ENCODE data around the gene PHC2. TPM values are rescaled to one million over a fixed set of nuclear protein-coding genes. Genes with fewer than 3 reads are reported as not detected.

The PHC2 gene
- total RNA-seq, 1 experiment from 2014 or later: 9.4 TPM

DNA sequence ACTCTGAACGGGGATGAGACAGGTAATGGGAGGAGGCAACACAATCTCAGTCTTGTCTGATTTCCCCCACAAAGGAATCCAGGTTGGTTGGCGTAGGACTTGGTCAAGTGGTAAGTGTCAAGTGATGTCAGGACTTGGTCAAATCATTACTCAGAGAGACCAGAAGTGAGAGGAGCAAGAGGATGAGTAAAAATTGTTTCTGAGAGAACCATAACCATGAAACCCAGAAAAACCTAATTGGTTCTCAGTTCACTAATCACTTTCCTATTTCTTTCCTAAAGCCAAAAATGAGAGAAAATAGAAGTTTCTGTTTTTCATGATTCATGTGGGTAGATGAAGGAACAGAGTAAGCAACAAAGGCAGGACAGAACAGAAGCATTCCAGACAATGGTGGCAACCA lies 5.0 kb downstream of the PHC2 start:
- no CpG with 5 or more reads among the region's 2 CpGs for WGBS (ENCODE audit: extremely low coverage, insufficient read length, low lambda C conversion rate)
- no peak overlapping the region for H2AK5ac ChIP-seq (ENCODE audit: insufficient read length, low read length)
- no peaks in the 10 kb centered on the region for H3K79me2 ChIP-seq (ENCODE audit: insufficient read depth, low read length)
- H2BK5ac ChIP-seq (ENCODE audit: insufficient read length, low read length): no peak overlapping the region
- no peak overlapping the region for H3K27ac ChIP-seq (ENCODE audit: insufficient read length, low read depth, low read length)
- peaks cover 7% of the 10 kb centered on the region; the same call in 1 of the 2 replicates for H3K27me3 ChIP-seq (ENCODE audit: insufficient read depth, low read length)
- no peak overlapping the region for H3T11ph ChIP-seq (ENCODE audit: low read length)
- H4K91ac ChIP-seq (ENCODE audit: insufficient read length, low read depth, low read length): no peak overlapping the region
- H4K8ac ChIP-seq (replicated peaks; ENCODE audit: insufficient read length, low read depth, low read length): no peak overlapping the region
- DNase-seq: no peak
- Mint-ChIP-seq H3K4me1 (peaks cover 12 to 15% of the 10 kb centered on the region in 2 experiments), H3K27me3 (ENCODE audit: low read depth) (no peaks in the 10 kb centered on the region), H3K4me3 (no peak overlapping the region), H3K27ac (no peak overlapping the region), H3K9me3 (no peaks in the 10 kb centered on the region), H3K36me3 (ENCODE audit: insufficient read depth in 1 of 3, low read depth in 3 of 3) (no peaks in the 10 kb centered on the region)
- H3K4ac ChIP-seq (ENCODE audit: low read depth, low read length): no peak overlapping the region
- H2BK20ac ChIP-seq (ENCODE audit: low read depth, low read length, poor library complexity, severe bottlenecking): no peak overlapping the region
- H4K5ac ChIP-seq (ENCODE audit: insufficient read length, low read depth, low read length): no peak overlapping the region
- no peak overlapping the region for H2BK120ac ChIP-seq (ENCODE audit: low read depth, low read length, poor library complexity, severe bottlenecking)
- no peak overlapping the region for H2BK12ac ChIP-seq (ENCODE audit: insufficient read length, low read depth, low read length)
- H3K9me3 ChIP-seq (ENCODE audit: control insufficient read depth, low read depth, low read length): no peaks in the 10 kb centered on the region
- TF ChIP-seq, protein P1, sequence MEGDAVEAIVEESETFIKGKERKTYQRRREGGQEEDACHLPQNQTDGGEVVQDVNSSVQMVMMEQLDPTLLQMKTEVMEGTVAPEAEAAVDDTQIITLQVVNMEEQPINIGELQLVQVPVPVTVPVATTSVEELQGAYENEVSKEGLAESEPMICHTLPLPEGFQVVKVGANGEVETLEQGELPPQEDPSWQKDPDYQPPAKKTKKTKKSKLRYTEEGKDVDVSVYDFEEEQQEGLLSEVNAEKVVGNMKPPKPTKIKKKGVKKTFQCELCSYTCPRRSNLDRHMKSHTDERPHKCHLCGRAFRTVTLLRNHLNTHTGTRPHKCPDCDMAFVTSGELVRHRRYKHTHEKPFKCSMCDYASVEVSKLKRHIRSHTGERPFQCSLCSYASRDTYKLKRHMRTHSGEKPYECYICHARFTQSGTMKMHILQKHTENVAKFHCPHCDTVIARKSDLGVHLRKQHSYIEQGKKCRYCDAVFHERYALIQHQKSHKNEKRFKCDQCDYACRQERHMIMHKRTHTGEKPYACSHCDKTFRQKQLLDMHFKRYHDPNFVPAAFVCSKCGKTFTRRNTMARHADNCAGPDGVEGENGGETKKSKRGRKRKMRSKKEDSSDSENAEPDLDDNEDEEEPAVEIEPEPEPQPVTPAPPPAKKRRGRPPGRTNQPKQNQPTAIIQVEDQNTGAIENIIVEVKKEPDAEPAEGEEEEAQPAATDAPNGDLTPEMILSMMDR (conservative IDR thresholded peaks at IDR 0.05): no peak
- H3K9ac ChIP-seq (ENCODE audit: extremely low read depth, insufficient read length, low read length): no peak overlapping the region
- H2BK15ac ChIP-seq (ENCODE audit: low read depth, low read length): no peak overlapping the region
- no peak overlapping the region for H3K23ac ChIP-seq (ENCODE audit: insufficient read length, low read depth, low read length)
- H3K23me2 ChIP-seq (ENCODE audit: insufficient read length, low read depth, low read length, poor library complexity, severe bottlenecking): peaks cover 6% of the 10 kb centered on the region
- peaks cover 10% of the 10 kb centered on the region; the same call in 1 of the 2 replicates for H3K4me1 ChIP-seq (ENCODE audit: insufficient read depth, low read length)
- no peak overlapping the region for H3K4me2 ChIP-seq (ENCODE audit: insufficient read depth, insufficient read length, low read length)
- H3K18ac ChIP-seq (ENCODE audit: insufficient read length, low read depth, low read length): no peak overlapping the region
- H2AFZ ChIP-seq (ENCODE audit: low read length): no peak overlapping the region
- H3K56ac ChIP-seq (ENCODE audit: insufficient read length, low read depth, low read length): no peak overlapping the region
- H3K79me1 ChIP-seq (ENCODE audit: insufficient read depth, low read depth, low read length, poor library complexity, severe bottlenecking): no peaks in the 10 kb centered on the region
- no peak overlapping the region for H3K14ac ChIP-seq (ENCODE audit: insufficient read depth, low read length)
- no peaks in the 10 kb centered on the region for H4K20me1 ChIP-seq (ENCODE audit: control insufficient read depth, insufficient read depth, insufficient read length)

Data from H9 (cell line).